ENCODE results near the gene GPAM. TPM values are rescaled to one million over a fixed set of nuclear protein-coding genes. Genes with fewer than 3 reads are reported as not detected.

Gene GPAM
- total and polyA plus RNA-seq, 7 donors, result 0.92 to 61.4 (median 5.5) TPM

GRCh38 chr10:112136486-112137153 lies 46.9 kb downstream of the GPAM start:
- Histone ChIP-seq H3K9me3 (no peaks in the 10 kb centered on the region), H3K4me3 (no peak overlapping the region), H3K4me1 (peaks cover 0 to under 1% (median 0%) of the 10 kb centered on the region in 4 donors), H3K27me3 (no peaks in the 10 kb centered on the region), H3K27ac (no peak overlapping the region), H3K36me3 (no peaks in the 10 kb centered on the region)
- 80 to 83% methylated on average over 5 of the region's 5 CpGs for WGBS, 2 donors
- no peak for TF ChIP-seq CTCF (IDR thresholded peaks at IDR 0.05)
- TF ChIP-seq EP300 (IDR thresholded peaks at IDR 0.05), result no peak
- no peak for TF ChIP-seq POLR2A (IDR thresholded peaks at IDR 0.05)
- TF ChIP-seq POLR2AphosphoS5 (IDR thresholded peaks at IDR 0.05), result no peak
- DNase-seq, result no peak
- intact Hi-C loops (cut with DNase I), result no loop called here

GRCh38 chr10:112135604-112136003 lies 48.0 kb downstream of the GPAM start:
- TF ChIP-seq POLR2A (IDR thresholded peaks at IDR 0.05), result no peak
- no peak for TF ChIP-seq POLR2AphosphoS5 (IDR thresholded peaks at IDR 0.05)
- no peak for TF ChIP-seq EP300 (IDR thresholded peaks at IDR 0.05)
- TF ChIP-seq CTCF (IDR thresholded peaks at IDR 0.05), result no peak
- H3K27ac ChIP-seq, result no peak overlapping the region
- intact Hi-C loops (cut with DNase I), result no loop called here
- no peak overlapping the region for H3K4me3 ChIP-seq
- WGBS, 2 donors, result 86 to 89% methylated on average over 4 of the region's 4 CpGs
- DNase-seq, result no peak
- H3K27me3 ChIP-seq, result no peaks in the 10 kb centered on the region
- peaks cover 0 to 6% (median 0%) of the 10 kb centered on the region in 4 donors for H3K4me1 ChIP-seq
- H3K36me3 ChIP-seq, result no peaks in the 10 kb centered on the region
- no peaks in the 10 kb centered on the region for H3K9me3 ChIP-seq

DNA sequence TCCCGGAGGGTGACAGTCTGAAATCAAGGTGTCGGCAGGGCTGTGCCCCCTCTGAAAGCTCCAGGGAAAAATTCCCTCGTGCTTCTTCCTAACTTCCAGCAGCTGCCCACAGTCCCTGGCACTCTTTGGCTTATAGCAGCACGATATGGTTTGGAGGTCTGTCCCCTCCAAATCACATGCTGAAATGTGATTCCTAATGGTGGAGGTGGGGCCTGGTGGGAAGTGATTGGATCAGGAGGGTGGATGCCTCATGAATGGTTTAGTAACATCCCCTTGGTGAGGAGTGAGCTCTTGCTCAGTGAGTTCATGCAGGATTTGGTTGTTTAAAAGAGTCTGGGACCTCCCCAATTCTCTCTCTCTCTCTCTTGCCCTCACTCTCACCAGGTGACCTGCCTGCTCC lies 51.1 kb downstream of the GPAM start:
- H3K4me3 ChIP-seq, result no peak overlapping the region
- peaks cover 0 to 6% (median 0%) of the 10 kb centered on the region in 4 donors for H3K4me1 ChIP-seq
- H3K27me3 ChIP-seq, result no peaks in the 10 kb centered on the region
- no peak for TF ChIP-seq CTCF (IDR thresholded peaks at IDR 0.05)
- no peak for TF ChIP-seq EP300 (IDR thresholded peaks at IDR 0.05)
- no peak for TF ChIP-seq POLR2A (IDR thresholded peaks at IDR 0.05)
- no peak for TF ChIP-seq POLR2AphosphoS5 (IDR thresholded peaks at IDR 0.05)
- intact Hi-C loops (cut with DNase I), result no loop called here
- no peak for DNase-seq
- H3K9me3 ChIP-seq, result no peaks in the 10 kb centered on the region
- no peak overlapping the region for H3K27ac ChIP-seq
- 72 to 73% methylated on average over 4 of the region's 4 CpGs for WGBS, 2 donors
- no peaks in the 10 kb centered on the region for H3K36me3 ChIP-seq

DNA sequence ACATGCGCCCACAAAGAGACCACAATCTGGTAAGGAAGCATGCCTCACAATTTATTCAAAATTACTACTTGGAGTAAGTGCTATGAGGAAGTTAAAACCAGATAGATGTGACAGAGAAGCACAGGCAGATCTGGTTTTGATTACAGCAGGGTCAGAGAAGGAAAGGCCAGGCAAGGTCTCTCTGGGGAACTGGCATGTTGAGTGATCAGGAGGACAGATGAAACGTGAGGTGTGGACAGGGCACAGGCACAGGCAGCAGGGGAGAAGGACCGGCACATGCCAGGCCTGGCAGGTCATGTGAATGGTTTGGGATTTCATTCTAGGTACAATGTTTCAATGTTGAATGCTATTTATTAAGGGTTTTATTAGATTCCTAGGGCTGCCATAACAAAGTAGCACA lies 51.6 kb downstream of the GPAM start:
- 75 to 79% methylated on average over 3 of the region's 3 CpGs for WGBS, 2 donors
- no peaks in the 10 kb centered on the region for H3K9me3 ChIP-seq
- H3K4me3 ChIP-seq, result no peak overlapping the region
- intact Hi-C loops (cut with DNase I), result no loop called here
- peaks cover 0 to 6% (median 0%) of the 10 kb centered on the region in 4 donors for H3K4me1 ChIP-seq
- no peak for DNase-seq
- no peak for TF ChIP-seq CTCF (IDR thresholded peaks at IDR 0.05)
- TF ChIP-seq POLR2AphosphoS5 (IDR thresholded peaks at IDR 0.05), result no peak
- no peak for TF ChIP-seq EP300 (IDR thresholded peaks at IDR 0.05)
- TF ChIP-seq POLR2A (IDR thresholded peaks at IDR 0.05), result no peak
- H3K27me3 ChIP-seq, result no peaks in the 10 kb centered on the region
- no peak overlapping the region for H3K27ac ChIP-seq
- H3K36me3 ChIP-seq, result no peaks in the 10 kb centered on the region

DNA sequence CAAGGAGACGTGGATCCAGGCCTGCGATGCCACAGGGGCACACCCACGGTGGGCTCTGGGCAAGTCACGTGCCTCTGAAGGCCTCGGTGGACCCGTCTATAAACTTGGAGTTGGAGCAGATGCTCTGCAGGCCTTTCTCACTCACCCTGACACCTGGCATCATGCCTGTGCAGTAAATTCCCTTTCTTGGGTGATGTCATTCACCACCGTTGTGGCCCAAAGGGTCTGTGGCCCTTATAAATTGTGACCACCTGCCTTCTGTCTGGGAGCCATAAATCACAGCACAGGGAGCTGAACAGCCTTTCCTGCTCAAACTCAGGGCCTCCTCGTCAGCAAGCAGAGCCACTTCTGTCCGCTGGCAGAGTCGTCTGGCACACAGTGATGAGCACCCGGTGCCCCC lies 52.2 kb downstream of the GPAM start:
- TF ChIP-seq POLR2A (IDR thresholded peaks at IDR 0.05), result no peak

More for the DNA sequence above, 52.2 kb downstream of the GPAM start:
- DNase-seq, result no peak
- Histone ChIP-seq H3K9me3 (no peaks in the 10 kb centered on the region), H3K4me1 (peaks cover 0 to 6% (median 0%) of the 10 kb centered on the region in 4 donors), H3K4me3 (no peak overlapping the region), H3K27ac (no peak overlapping the region), H3K36me3 (no peaks in the 10 kb centered on the region), H3K27me3 (no peaks in the 10 kb centered on the region)
- intact Hi-C loops (cut with DNase I), result no loop called here
- WGBS, 2 donors, result 55 to 60% methylated on average over 11 of the region's 11 CpGs
